Measurements from ENCODE around the gene SLCO1A2.

Gene SLCO1A2

DNA sequence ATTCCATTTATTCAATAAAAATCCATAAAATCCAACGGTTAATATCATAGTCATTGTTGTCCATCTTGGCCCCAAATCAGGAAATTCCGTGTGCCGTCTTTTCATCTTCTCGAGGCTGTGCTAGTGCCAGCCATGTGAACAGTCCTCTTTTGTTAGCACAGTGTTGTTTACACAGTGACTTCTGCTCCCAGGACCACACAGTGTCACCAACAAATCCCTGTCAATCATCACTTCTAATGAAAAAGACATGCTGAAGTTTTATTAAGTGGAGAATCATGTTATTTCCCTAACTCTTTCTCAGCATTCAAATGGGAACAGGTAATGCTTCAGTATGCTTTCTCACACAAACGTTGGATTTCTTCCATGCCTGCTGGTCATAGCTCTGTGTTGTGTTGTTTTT lies 1.9 kb upstream of the SLCO1A2 start:
- TF ChIP-seq, protein P1, sequence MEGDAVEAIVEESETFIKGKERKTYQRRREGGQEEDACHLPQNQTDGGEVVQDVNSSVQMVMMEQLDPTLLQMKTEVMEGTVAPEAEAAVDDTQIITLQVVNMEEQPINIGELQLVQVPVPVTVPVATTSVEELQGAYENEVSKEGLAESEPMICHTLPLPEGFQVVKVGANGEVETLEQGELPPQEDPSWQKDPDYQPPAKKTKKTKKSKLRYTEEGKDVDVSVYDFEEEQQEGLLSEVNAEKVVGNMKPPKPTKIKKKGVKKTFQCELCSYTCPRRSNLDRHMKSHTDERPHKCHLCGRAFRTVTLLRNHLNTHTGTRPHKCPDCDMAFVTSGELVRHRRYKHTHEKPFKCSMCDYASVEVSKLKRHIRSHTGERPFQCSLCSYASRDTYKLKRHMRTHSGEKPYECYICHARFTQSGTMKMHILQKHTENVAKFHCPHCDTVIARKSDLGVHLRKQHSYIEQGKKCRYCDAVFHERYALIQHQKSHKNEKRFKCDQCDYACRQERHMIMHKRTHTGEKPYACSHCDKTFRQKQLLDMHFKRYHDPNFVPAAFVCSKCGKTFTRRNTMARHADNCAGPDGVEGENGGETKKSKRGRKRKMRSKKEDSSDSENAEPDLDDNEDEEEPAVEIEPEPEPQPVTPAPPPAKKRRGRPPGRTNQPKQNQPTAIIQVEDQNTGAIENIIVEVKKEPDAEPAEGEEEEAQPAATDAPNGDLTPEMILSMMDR (conservative IDR thresholded peaks at IDR 0.05; ENCODE audit: control insufficient read depth, insufficient read depth, low read depth, low read length) = no peak
- no peak for DNase-seq (ENCODE audit: low read depth)
- no peak overlapping the region for H3K4me3 ChIP-seq (ENCODE audit: control insufficient read depth, low read depth, low read length)

DNA sequence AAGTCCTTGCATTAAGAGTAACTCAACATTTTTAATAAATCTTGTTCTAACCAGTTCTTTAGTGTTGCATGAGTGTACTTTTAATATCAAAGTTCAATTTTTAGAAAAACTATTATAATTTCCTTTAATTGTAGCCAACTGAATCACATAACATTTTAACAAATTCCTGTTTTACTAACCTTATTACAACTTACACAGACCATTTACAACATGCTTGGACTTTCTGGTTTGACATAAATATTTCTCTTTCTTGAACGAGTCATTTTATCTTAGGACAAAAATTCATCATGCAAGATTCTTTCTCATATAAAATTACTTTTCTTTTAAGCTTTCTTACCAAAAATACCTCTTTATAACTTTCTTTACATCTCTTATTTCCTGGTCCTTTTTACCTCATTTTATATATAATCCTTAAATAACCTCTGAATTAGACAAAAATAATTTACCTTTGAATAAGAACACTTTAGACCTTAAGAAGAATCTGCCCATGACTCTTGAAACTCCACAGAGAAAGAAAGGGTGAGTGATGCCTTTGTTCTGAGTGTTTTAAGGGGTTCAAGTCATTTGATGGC lies 3.9 kb downstream of the SLCO1A2 start:
- H3K4me3 ChIP-seq (ENCODE audit: control insufficient read depth, low read depth, low read length) = no peak overlapping the region
- TF ChIP-seq, protein P1 (conservative IDR thresholded peaks at IDR 0.05; ENCODE audit: control insufficient read depth, insufficient read depth, low read depth, low read length) = no peak
- peak; percentile 33 for DNase-seq (ENCODE audit: low read depth)

DNA sequence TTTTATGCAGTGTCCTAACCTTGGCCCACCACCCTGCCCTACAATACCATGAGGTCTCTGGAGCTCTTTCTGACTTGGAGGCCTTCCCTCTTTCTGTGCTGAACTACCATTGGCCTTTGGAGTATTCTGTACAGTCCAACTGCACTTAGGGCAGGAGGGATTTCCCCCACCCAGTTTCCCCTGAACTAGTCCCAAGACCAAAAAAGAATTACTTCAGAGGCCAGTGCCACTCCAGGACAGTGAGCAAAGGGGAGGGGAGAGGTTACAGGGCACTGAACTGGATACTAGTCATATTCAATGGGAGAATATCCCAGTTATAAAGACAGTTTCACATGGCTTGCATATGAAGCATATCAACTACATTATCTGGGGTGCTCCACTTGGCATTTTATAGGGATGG lies 6.1 kb downstream of the SLCO1A2 start:
- no peak for DNase-seq (ENCODE audit: low read depth)
- TF ChIP-seq, protein P1 (conservative IDR thresholded peaks at IDR 0.05; ENCODE audit: control insufficient read depth, insufficient read depth, low read depth, low read length) = no peak

DNA sequence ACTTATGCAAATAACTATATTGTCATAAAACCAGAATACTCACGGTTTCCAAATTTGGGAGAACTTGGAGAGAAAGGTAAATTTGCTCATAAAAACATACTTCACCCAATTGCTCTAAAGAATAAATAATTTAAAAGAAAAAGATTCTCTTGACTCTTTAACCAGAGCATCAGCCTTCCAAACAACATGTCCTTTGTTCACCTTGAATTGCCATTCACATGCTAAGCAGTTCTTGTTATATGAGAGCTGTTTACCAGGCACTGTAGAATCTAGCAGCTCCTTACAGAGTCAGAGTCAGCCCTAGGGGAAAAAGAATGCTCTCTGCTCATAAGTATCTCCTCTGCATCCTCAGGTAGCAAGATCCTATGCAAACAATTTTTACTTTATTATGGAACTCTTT lies 10.2 kb downstream of the SLCO1A2 start:
- DNase-seq (ENCODE audit: low read depth) = no peak
- TF ChIP-seq, protein P1 (conservative IDR thresholded peaks at IDR 0.05; ENCODE audit: control insufficient read depth, insufficient read depth, low read depth, low read length) = no peak

More for the DNA sequence above, 6.1 kb downstream of the SLCO1A2 start:
- no peak overlapping the region for H3K4me3 ChIP-seq (ENCODE audit: control insufficient read depth, low read depth, low read length)

DNA sequence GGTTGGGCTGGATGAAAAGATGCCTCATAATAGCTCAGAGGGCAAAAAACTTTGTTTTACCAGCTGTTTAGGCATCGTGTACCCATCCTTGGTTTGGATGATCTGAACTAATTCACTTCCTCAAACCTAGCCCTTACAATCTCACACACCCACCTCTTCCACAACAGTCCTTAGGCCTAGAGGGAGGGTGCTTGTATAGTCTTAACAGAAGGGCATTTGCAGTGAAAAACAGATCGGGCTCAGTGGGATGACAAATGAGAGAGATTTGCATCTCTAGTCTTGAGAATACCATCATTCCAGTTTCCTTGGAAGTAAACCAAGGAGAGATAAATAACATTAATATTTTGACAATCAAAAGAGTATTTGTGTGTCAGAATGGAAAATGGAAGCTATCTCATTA lies 11.0 kb downstream of the SLCO1A2 start:
- H3K4me3 ChIP-seq (ENCODE audit: control insufficient read depth, low read depth, low read length) = no peak overlapping the region
- TF ChIP-seq, protein P1 (conservative IDR thresholded peaks at IDR 0.05; ENCODE audit: control insufficient read depth, insufficient read depth, low read depth, low read length) = no peak
- no peak for DNase-seq (ENCODE audit: low read depth)

More for the DNA sequence above, 10.2 kb downstream of the SLCO1A2 start:
- no peak overlapping the region for H3K4me3 ChIP-seq (ENCODE audit: control insufficient read depth, low read depth, low read length)

DNA sequence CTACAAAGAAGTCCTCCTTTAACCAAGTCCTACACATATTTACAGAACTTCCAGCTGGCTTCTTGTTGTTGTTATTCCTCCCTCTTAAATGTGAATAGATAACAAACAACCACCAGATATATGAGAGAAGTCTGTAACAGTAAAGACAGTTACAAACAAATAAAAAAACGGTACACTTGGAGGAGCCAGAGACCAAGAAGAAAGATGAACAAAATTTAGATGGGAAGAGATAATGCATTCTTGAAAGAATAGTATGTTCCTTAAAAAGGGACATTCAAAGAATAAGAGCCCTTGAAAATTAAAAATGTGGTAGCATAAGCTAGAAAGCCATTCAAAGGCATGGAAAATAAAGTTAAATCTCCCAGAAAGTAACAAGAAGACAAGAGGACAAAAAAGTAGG lies 25.9 kb downstream of the SLCO1A2 start:
- no peak for DNase-seq (ENCODE audit: low read depth)
- no peak overlapping the region for H3K4me3 ChIP-seq (ENCODE audit: control insufficient read depth, low read depth, low read length)
- TF ChIP-seq, protein P1 (conservative IDR thresholded peaks at IDR 0.05; ENCODE audit: control insufficient read depth, insufficient read depth, low read depth, low read length) = no peak

DNA sequence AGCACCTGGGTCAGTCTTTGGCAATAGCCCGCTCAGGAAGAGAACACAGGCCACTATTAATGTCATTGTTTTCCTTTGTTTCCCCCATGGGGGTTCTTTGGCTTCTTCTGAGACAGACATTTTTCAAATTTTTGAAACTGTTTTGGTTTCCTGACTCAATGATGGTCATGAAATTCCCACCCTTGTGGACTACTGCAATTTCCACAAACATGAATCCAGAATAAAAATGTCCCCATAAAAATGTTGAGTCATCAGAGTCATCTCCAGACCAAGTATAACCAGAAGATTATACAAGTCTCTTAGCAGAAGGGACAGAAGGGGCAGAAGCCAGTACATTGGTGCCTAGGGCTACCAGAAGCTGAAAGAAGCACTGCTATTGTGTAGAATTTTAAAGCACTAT lies 29.1 kb downstream of the SLCO1A2 start:
- TF ChIP-seq, protein P1 (conservative IDR thresholded peaks at IDR 0.05; ENCODE audit: control insufficient read depth, insufficient read depth, low read depth, low read length) = no peak
- no peak for DNase-seq (ENCODE audit: low read depth)
- H3K4me3 ChIP-seq (ENCODE audit: control insufficient read depth, low read depth, low read length) = no peak overlapping the region
